ENCODE measurements around the gene PDE7B. TPM values are rescaled to one million over a fixed set of nuclear protein-coding genes. Genes with fewer than 3 reads are reported as not detected.

The PDE7B gene
- total RNA-seq, 1 experiment from 2014 or later = 0.03 TPM

DNA sequence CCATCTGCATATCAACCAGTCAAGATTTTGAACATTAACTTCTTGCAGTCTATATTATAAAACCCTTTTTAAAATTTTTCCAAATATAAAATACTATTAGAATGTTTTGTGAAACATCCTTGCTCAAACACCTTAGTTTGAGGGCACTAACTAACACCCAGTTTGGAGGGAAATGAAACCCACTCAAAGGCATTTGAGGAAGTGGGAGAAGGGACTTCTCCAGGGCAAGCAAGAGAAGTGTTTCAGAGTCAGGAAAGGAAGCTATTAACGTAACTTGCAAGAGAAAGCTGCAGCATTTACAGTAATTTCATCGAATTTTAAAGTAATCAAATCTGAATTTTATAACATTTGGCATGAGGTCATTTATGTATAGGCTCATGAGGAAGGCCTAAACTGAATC is 377.3 kb downstream of the PDE7B start:
- ChIA-PET POLR2A (no interaction called here), CTCF (no interaction called here)
- H3K27ac ChIP-seq (ENCODE audit: low read length) = no peak overlapping the region
- no TSS peak for BruUV-seq (replicated peaks)
- in situ Hi-C loops (cut with HindIII; ENCODE audit: low pct_unique_long_range_greater_than_20kb, low sequenced_read_pairs) = no loop called here
- H3K4me1 ChIP-seq (ENCODE audit: control insufficient read depth, insufficient read depth, low read length) = 0 out of 2 replicates have a peak, but pooled peaks cover 3% of the 10 kb centered on the region
- no peaks in the 10 kb centered on the region for H3K27me3 ChIP-seq (ENCODE audit: control insufficient read depth, insufficient read depth, low read length)
- no peak overlapping the region for H3K4me3 ChIP-seq (ENCODE audit: low read depth in 2 of 2, low read length in 2 of 2)
- H3K9me3 ChIP-seq (ENCODE audit: control insufficient read depth, insufficient read depth, low read depth, low read length) = no peaks in the 10 kb centered on the region
- H3K36me3 ChIP-seq (ENCODE audit: control insufficient read depth, insufficient read depth, low read length) = no peaks in the 10 kb centered on the region; the same call in 1 of the 2 replicates
- no peak for ATAC-seq
- TF ChIP-seq TCF7L2 (IDR thresholded peaks at IDR 0.05; ENCODE audit: low read depth, low read length) = no peak
- TF ChIP-seq, protein P1, sequence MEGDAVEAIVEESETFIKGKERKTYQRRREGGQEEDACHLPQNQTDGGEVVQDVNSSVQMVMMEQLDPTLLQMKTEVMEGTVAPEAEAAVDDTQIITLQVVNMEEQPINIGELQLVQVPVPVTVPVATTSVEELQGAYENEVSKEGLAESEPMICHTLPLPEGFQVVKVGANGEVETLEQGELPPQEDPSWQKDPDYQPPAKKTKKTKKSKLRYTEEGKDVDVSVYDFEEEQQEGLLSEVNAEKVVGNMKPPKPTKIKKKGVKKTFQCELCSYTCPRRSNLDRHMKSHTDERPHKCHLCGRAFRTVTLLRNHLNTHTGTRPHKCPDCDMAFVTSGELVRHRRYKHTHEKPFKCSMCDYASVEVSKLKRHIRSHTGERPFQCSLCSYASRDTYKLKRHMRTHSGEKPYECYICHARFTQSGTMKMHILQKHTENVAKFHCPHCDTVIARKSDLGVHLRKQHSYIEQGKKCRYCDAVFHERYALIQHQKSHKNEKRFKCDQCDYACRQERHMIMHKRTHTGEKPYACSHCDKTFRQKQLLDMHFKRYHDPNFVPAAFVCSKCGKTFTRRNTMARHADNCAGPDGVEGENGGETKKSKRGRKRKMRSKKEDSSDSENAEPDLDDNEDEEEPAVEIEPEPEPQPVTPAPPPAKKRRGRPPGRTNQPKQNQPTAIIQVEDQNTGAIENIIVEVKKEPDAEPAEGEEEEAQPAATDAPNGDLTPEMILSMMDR (IDR thresholded peaks at IDR 0.05) = no peak
- no peak for DNase-seq (ENCODE audit: low read depth, low spot score)
- intact Hi-C loops (cut with micrococcal nuclease; ENCODE audit: unreplicated experiment) = loop anchor here (5.0 to 10.0 kb wide), 3 partner anchors 194 to 777 kb away; no protein-coding TSS in a partner anchor

DNA sequence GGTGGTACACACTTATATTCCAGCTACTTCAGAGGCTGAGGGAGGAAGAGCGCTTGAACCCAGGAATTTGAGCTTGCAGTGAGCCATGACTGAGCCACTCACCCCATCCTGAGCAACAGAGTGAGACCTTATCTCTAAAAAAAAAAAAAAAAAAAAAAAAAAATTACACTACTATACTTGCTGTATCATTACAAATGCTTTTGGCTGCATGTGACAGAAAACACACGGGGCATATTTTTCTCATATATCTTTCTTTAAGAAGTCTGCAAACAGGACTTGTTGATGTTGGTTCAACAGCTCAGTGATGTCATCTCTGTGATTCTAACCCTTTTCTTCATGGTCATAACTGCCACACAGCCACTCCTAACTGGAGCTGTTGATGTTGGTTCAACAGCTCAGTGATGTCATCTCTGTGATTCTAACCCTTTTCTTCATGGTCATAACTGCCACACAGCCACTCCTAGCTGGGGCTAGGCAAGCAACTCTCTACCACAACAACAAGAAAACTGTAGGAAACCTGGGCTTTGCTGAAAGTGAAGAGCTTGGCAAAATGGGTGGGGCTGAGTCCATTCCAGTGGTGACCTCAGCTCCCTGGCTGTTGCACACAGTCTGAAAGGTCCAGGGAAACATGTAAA is 378.8 kb downstream of the PDE7B start:
- BruUV-seq (replicated peaks) = no TSS peak
- H3K27me3 ChIP-seq (ENCODE audit: control insufficient read depth, insufficient read depth, low read length) = no peaks in the 10 kb centered on the region
- DNase-seq (ENCODE audit: low read depth, low spot score) (no peak), ATAC-seq (no peak)
- no peak overlapping the region for H3K27ac ChIP-seq (ENCODE audit: low read length)
- no peaks in the 10 kb centered on the region; the same call in 1 of the 2 replicates for H3K36me3 ChIP-seq (ENCODE audit: control insufficient read depth, insufficient read depth, low read length)
- POLR2A ChIA-PET = no interaction called here
- CTCF ChIA-PET = interaction anchor here (0.7 kb wide), 1 partner anchor 812 kb away, joined by 7 read pairs; no protein-coding TSS in a partner anchor
- intact Hi-C loops (cut with micrococcal nuclease; ENCODE audit: unreplicated experiment) = no loop called here
- TF ChIP-seq TCF7L2 (IDR thresholded peaks at IDR 0.05; ENCODE audit: low read depth, low read length) (no peak), SIN3A (IDR thresholded peaks at IDR 0.05; ENCODE audit: borderline replicate concordance, insufficient read depth, low read depth, low read length) (no peak), POLR2AphosphoS5 (IDR thresholded peaks at IDR 0.05; ENCODE audit: low read depth, low read length) (no peak)
- TF ChIP-seq, protein P1 (IDR thresholded peaks at IDR 0.05) = no peak
- TF ChIP-seq, protein P2, sequence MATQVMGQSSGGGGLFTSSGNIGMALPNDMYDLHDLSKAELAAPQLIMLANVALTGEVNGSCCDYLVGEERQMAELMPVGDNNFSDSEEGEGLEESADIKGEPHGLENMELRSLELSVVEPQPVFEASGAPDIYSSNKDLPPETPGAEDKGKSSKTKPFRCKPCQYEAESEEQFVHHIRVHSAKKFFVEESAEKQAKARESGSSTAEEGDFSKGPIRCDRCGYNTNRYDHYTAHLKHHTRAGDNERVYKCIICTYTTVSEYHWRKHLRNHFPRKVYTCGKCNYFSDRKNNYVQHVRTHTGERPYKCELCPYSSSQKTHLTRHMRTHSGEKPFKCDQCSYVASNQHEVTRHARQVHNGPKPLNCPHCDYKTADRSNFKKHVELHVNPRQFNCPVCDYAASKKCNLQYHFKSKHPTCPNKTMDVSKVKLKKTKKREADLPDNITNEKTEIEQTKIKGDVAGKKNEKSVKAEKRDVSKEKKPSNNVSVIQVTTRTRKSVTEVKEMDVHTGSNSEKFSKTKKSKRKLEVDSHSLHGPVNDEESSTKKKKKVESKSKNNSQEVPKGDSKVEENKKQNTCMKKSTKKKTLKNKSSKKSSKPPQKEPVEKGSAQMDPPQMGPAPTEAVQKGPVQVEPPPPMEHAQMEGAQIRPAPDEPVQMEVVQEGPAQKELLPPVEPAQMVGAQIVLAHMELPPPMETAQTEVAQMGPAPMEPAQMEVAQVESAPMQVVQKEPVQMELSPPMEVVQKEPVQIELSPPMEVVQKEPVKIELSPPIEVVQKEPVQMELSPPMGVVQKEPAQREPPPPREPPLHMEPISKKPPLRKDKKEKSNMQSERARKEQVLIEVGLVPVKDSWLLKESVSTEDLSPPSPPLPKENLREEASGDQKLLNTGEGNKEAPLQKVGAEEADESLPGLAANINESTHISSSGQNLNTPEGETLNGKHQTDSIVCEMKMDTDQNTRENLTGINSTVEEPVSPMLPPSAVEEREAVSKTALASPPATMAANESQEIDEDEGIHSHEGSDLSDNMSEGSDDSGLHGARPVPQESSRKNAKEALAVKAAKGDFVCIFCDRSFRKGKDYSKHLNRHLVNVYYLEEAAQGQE (IDR thresholded peaks at IDR 0.05; ENCODE audit: insufficient read depth in 1 of 2, low read depth in 2 of 2, low read length in 1 of 2) = no peak
- H3K4me1 ChIP-seq (ENCODE audit: control insufficient read depth, insufficient read depth, low read length) = 0 out of 2 replicates have a peak, but pooled peaks cover 3% of the 10 kb centered on the region
- H3K4me3 ChIP-seq (ENCODE audit: low read depth in 2 of 2, low read length in 2 of 2) = no peak overlapping the region
- in situ Hi-C loops (cut with HindIII; ENCODE audit: low pct_unique_long_range_greater_than_20kb, low sequenced_read_pairs) = no loop called here
- H3K9me3 ChIP-seq (ENCODE audit: control insufficient read depth, insufficient read depth, low read depth, low read length) = no peaks in the 10 kb centered on the region

All from Panc1 (cell line).